Erythroblast (primary cell): Measurements from ENCODE around the gene HLA-E.

ENCODE experiments used
- DNase-seq, 2 experiments: peaks; one replicate each; lab custom pipeline; 2025; lab: John Stamatoyannopoulos, UW
- GATA1 ChIP-seq: IDR thresholded peaks from 2 replicates; pipeline ENCODE4 v1.6.1; 2011; ENCODE audit warnings: low read depth, mild to moderate bottlenecking, control low read depth, low read length, moderate library complexity
- POLR2A ChIP-seq: IDR thresholded peaks from 2 replicates; pipeline ENCODE4 v1.6.1; 2011; ENCODE audit warnings: mild to moderate bottlenecking, low read length

The HLA-E gene

DNA sequence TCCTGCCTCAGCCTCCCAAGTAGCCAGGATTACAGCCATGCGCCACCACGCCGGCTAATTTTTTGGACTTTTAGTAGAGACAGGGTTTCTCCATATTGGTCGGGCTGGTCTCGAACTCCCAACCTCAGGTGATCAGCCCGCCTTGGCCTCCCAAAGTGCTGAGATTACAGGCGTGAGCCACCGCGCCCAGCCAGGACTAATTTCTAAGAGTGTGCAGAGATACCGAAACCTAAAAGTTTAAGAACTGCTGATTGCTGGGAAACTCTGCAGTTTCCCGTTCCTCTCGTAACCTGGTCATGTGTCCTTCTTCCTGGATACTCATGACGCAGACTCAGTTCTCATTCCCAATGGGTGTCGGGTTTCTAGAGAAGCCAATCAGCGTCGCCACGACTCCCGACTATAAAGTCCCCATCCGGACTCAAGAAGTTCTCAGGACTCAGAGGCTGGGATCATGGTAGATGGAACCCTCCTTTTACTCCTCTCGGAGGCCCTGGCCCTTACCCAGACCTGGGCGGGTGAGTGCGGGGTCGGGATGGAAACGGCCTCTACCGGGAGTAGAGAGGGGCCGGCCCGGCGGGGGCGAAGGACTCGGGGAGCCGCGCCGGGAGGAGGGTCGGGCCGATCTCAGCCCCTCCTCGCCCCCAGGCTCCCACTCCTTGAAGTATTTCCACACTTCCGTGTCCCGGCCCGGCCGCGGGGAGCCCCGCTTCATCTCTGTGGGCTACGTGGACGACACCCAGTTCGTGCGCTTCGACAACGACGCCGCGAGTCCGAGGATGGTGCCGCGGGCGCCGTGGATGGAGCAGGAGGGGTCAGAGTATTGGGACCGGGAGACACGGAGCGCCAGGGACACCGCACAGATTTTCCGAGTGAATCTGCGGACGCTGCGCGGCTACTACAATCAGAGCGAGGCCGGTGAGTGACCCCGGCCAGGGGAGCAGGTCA lies at the start of gene HLA-E:
Gene HLA-E (plus strand): TSS at position 429 of the 945 bp plus-strand sequence. CDS start 23 bp downstream, at position 452.
- TF ChIP-seq GATA1 (no peak), POLR2A (peak; percentile 88)

DNA sequence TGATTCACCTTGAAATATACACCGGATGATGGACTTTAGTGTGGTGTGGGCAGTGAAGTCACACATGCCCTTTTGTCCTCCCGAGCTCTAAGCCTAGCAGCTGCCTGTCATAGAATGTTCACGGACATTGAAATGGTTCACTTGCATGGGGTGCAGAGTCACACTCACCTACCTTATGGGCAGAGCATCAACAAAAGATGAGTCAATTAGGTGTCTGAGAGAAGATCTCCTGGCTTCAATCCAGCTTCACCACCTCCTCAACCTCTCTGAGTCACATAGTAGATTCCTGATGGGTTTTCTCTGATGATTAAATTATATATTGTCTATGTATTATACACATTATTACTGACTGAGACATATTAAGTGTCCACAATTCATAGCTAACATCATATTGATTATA lies 48.1 kb upstream of the HLA-E start:
- DNase-seq, result no peak
- TF ChIP-seq POLR2A (no peak), GATA1 (no peak)

More for the DNA sequence above, at the start of gene HLA-E:
- peak; percentile 92 to 94 for DNase-seq

DNA sequence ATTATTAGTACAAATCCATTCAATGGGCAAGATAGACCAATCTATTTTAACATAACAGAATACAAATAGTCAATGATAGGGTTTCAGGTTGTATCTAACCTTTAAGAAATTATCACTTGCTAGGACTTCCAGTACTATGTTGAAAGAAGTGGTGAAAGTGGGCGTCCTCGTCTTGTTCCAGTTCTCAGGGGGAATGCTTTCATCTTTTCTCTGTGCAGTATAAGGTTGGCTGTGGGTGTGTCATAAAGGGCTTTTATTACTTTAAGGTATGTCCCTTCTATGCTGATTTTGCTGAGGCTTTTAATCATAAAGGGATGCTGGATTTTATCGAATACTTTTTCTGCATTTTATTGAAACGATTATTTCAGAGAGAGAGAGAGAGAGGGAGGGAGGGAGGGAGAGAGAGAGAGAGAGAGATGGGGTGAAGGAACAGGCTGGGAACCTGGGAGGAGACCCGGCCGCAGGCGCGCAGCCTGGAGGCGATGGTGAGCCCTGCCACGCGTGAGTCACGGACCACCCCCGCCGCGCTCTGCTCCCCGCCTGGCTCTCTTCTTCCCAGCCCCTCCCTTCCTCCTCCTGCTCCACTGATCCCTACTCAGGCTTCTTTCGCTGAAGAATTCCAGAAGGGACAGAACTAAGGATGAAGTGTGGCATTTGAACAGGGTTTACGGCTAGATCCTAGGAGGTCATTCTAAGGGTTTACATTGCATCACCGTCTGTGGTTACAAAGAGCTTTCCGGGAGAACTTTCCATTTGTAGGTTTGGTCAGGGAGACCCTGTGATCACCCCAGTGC lies 45.5 kb upstream of the HLA-E start:
- DNase-seq, result no peak
- TF ChIP-seq GATA1, result no peak
- no peak for TF ChIP-seq POLR2A

DNA sequence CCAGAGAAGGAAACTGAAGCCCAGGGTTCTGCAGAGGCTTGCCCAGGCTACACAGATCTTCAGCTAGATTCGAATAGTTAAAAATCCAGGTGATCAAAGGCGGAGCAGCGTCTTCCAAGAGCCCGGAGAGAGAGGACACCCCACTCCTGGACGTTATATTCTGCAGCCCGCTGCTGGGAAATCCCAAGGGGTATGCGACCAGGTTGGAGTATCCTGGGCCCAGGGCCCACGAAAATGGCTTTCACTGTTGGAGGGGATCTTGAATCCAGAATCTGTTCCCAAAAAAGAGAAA lies 44.9 kb upstream of the HLA-E start:
- TF ChIP-seq POLR2A, result no peak
- no peak for TF ChIP-seq GATA1
- DNase-seq, result no peak

DNA sequence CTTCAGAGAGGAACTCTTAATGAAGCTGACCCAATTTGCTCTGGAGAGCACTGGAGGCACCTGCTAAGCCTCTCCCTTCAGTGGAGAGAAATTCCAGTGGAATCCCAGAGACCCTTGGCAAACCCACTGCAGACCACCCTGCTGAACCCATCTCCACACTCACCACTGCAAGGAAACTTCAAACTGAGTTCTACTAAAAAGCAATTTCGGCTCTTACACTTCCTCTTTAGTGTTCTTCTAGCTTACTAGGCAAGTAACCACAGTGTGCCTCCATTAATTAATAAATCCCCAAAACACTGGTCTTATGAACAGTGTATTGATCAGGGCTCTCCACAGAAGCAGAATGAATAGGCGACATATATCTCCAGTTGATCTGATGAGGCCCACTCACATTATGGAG lies 43.0 kb upstream of the HLA-E start:
- no peak for TF ChIP-seq POLR2A
- no peak for TF ChIP-seq GATA1

DNA sequence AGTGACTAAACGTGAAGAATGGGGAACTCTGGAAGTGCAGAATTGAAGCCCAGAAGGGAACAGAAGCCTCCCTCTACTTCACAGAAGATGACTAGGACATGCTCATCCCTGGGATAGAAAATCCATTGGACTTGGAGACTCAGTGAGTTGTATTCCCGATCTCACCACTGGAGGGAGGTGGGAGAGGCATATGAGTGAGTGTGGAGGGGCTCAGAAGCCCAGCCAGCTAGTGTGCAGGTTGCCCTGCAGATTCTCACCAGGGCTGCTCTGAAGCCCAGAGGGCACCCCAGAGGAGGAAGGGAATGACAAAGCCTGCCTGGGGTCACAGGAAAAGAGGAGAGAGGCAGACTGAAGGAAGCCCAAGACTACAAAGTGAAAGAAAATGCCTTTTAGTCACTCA lies 42.1 kb upstream of the HLA-E start:
- TF ChIP-seq POLR2A, result no peak
- no peak for TF ChIP-seq GATA1
- DNase-seq, result no peak

More for the DNA sequence above, 43.0 kb upstream of the HLA-E start:
- DNase-seq, result no peak

DNA sequence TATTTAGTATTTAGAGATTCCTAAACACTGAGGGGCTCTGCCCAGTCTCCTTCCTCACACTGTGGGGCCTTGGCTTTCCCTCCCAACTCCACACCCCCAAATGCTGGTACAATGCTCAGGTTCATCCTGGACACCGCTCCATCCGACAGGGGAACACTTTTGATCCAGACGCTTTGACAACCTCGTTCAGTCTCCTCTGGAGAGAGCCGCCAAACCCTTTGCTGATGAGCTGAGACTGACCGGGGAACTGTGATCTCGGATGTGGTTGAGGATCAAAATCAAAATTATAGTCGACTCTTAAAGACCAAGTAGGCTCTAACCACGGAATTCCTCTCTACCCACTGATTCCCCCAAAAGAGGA lies 38.8 kb upstream of the HLA-E start:
- DNase-seq, result no peak
- no peak for TF ChIP-seq GATA1
- no peak for TF ChIP-seq POLR2A

DNA sequence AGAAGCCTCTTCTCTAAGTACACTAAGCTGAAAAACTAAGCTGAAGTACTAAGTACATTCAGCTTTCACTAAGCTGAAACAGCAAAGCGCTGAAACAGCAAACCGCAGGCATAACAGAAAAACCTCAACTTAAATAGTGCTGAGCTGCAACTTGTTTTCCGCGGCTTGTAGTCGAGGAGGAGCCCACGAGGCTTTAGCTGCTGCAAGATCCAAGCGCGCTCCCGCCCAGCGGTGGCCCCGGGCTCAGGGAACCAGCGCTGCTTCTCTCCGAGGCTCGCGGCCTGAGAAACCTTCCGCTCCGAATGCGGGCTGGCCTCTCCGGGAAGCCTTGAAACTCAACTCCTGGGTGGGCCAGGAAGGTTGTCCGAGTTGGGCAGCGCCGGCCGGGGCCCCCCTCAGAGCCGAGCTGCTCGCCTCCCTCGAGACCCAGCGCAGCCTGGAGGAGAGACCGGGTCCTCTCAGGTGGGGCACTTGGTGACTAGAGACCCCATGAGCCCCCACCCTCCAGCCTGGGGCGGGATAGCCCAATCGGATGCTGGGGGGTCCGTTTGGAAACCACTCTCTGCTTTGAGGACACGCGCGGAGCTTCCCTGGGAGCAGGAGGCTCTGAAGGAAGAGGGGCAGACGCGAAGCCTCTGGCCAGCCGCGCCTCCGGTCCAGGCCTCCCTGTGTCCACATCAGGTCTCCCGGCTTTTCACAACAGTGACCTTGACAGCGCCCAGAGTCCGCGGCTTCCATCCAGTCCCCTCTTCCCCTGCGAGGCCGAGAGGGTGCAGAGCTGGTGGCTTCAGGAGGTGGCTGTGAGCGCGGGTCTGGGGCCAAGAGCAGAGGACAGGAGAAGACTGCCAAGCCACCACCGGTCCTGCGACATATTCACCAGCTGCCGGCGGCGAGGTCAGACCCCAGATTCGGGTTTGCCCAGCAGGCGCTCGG lies 38.1 kb upstream of the HLA-E start:
- TF ChIP-seq POLR2A (no peak), GATA1 (no peak)
- DNase-seq, result no peak

DNA sequence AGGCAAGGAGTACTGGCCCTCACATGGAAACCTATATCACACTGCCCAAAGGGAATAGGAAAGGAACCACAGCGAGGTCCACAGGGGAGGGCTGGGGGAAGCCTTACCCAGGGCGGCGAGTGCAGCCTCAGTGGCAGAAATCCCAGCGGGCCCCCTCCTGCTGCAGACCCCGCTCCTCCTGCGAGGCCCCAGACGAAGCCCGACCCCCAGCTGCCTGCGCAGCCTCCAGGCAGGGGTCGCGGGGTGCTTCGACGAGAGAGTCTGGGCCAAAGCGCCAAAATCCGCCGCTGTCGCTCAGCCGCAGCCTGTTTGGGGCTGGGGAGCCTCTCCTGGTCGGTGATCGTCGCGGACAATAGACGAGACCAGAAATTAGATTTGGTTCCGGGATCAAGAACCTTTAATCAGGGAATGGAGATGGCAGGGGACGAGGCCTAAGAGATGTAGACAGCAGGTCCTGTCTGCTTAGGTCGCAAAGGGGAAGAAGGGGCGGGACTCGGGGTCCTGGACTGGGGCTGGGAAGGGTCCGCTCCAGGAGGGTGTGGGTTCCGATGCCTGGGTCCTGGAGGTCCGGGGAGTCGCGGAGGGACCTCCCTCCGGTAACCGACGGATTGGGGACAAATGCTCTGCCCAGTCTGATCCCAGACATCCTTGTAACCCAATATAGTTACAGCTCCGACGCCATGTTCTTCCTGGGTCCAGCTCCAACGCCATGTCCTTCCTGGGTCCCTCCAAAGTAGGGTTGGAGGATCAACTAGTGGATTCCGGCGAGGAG lies 36.4 kb upstream of the HLA-E start:
- no peak for TF ChIP-seq POLR2A
- TF ChIP-seq GATA1, result no peak
- no peak for DNase-seq

DNA sequence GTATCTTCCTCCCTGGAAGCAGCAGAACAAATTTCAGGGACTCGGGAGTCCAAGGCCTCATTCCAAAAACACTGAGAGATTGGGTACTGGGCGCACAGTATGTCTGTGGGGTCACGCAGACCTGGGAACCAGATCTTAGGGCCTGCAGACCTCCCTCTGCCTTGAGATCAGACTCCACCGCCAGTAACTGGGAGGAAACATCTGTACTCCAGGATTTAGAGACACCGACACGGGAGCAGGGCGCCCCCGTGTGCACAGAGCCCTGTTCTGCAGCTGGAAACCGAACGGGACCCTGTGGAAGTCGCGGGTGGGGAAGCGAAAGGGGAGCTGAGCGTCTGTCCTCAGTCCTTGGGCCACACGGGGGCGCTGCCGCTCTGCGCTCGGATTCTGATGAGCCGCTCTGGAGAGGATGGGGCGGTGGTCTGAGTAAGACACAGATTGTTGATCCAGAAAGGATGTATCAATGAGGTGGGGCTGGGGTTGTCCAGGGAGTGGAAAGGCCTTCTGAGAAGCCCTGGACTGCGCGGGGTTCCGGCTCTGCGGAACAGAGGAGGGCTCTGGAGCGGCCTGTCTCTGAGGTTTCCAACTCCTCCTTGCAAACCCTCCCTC lies 35.7 kb upstream of the HLA-E start:
- peak; percentile 77 to 85 for DNase-seq
- TF ChIP-seq POLR2A (no peak), GATA1 (no peak)

DNA sequence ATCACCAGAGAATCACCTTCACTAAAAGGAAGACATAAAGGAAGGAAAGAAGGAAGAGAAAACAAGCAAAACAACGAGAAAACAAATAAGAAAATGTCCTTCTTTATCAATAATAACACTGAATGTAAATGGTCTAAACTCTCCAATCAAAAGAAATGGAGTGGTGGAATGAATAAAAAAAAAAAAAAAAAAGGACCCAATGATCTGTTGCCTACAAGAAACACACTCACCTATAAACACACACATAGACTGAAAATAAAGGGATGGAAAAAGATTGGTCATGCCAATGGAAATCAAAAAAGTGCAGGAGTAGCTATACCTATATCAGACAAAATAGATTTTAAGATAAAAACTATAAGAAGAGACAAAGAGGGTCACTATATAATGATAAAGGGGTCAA lies 30.2 kb upstream of the HLA-E start:
- no peak for TF ChIP-seq GATA1
- TF ChIP-seq POLR2A, result no peak
- no peak for DNase-seq

DNA sequence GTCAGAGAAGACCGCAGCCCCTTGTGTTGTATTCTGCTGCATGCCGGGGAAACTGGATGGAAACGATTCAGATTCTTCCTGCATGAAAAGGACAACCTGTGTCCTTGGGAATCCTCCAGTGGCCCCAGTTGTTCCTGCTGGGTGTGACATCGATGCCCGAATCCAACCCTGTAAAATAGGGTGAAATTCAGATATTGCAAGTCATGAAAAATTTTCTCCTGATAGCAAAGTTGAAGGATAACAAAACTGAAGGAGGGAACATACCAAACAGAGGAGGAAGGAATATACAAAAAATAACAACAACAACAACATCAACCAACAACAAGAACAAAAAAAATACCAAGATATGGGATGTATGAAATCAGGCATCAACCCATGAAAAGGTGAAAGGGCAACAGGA lies 28.3 kb upstream of the HLA-E start:
- no peak for DNase-seq
- TF ChIP-seq GATA1 (no peak), POLR2A (no peak)
